Stimulated activated naive CD8-positive, alpha-beta T cell treated with anti-CD3 and anti-CD28 coated beads, Interleukin-15, Interleukin-2, amounts not matched to agents 100 ng/mL and 50 ng/mL, for 24 hours (primary cell): ENCODE results near the gene ALDH3A1.

ENCODE experiments used
- H3K27ac Mint-ChIP-seq: one replicate; pipeline ENCODE4 v1.8.0; 2021; ENCODE audit warnings: mild to moderate bottlenecking, mixed read lengths
- H3K27me3 Mint-ChIP-seq: one replicate; pipeline ENCODE4 v1.8.0; 2021; ENCODE audit warnings: mixed read lengths
- H3K36me3 Mint-ChIP-seq: one replicate; pipeline ENCODE4 v1.8.0; 2021; ENCODE audit warnings: low read depth, mixed read lengths
- H3K4me1 Mint-ChIP-seq: one replicate; pipeline ENCODE4 v1.8.0; 2021; ENCODE audit warnings: low read depth, mixed read lengths
- H3K4me3 Mint-ChIP-seq: one replicate; pipeline ENCODE4 v1.8.0; 2021; ENCODE audit warnings: mild to moderate bottlenecking, mixed read lengths
- H3K9me3 Mint-ChIP-seq: one replicate; pipeline ENCODE4 v1.8.0; 2021; ENCODE audit warnings: mixed read lengths

ALDH3A1 gene

DNA sequence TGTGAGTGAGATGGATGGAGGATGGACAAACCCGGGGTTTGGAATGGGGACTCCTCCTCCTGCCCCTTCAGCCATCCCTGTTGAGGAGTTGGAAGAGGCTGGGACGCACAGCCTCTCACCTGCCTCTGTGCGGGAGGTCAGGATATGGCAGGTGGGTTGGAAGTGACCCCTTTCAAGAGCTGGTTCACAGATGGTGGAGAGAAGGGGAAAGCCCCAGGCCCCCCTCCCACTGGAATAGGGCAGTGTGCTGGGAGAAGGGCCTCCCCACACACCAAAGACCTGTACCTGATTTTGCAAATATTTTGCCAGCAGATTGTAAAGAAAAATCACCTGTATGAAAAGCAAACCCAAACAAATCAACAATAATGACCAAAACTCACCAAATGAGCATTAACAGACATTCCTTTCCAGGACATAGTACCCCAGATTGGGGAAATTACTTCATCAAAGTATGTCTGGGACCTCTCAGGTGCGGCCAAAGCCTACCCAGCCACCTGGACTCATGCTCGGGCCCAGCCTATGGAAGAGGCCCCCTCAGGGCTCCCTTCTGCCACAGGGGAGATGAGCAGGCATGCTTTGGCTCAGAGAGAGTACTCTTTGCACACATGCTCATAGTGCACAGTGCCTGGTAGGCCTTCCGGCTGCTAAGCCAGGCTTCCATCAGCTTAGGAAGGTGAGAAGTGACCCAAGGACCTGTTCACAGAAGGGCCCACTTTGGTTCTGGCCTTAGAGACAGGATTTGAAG lies 39.5 kb downstream of the ALDH3A1 start:
- Mint-ChIP-seq H3K27me3 (no peaks in the 10 kb centered on the region), H3K4me1 (no peaks in the 10 kb centered on the region), H3K27ac (no peak overlapping the region), H3K36me3 (no peaks in the 10 kb centered on the region), H3K9me3 (no peaks in the 10 kb centered on the region), H3K4me3 (no peak overlapping the region)

DNA sequence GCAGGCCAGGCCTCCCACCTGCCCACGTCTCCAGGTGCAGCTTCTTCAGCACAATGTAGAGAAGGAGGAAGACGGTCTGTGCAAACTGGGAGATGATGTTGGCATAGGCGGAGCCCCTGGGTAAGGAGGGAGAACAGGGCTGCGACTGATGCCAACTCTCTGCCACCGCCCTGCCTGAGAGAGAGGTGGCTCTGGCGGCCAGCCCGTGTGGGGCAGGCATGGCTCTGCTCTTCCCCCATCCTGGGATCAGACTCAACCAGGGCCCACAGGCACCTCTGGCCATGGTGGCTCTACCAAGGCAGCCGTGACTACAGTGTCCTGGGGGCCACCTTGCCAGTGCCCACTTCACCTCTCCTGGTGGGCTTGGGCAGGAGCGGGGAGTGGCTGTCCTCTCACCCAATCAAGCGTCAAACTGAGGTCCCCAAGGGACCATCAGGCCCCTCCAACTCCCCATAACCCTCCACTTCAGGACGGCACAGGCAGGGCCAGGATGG lies 40.3 kb downstream of the ALDH3A1 start:
- Mint-ChIP-seq H3K27me3 (no peaks in the 10 kb centered on the region), H3K27ac (no peak overlapping the region), H3K9me3 (no peaks in the 10 kb centered on the region), H3K36me3 (no peaks in the 10 kb centered on the region), H3K4me1 (no peaks in the 10 kb centered on the region), H3K4me3 (no peak overlapping the region)

- Mint-ChIP-seq H3K4me1 (no peaks in the 10 kb centered on the region), H3K4me3 (no peak overlapping the region), H3K27me3 (no peaks in the 10 kb centered on the region), H3K36me3 (no peaks in the 10 kb centered on the region), H3K27ac (no peak overlapping the region), H3K9me3 (no peaks in the 10 kb centered on the region)
These were observed 41.0 kb downstream of the ALDH3A1 start for GRCh38 chr17:19706791-19707727.

- Mint-ChIP-seq H3K36me3 (no peaks in the 10 kb centered on the region), H3K27me3 (no peaks in the 10 kb centered on the region), H3K9me3 (no peaks in the 10 kb centered on the region), H3K4me1 (no peaks in the 10 kb centered on the region), H3K27ac (no peak overlapping the region), H3K4me3 (no peak overlapping the region)
These were observed 42.0 kb downstream of the ALDH3A1 start for GRCh38 chr17:19705771-19706770.

GRCh38 chr17:19705201-19705600 lies 42.9 kb downstream of the ALDH3A1 start:
- H3K4me1 Mint-ChIP-seq, result no peaks in the 10 kb centered on the region
- H3K36me3 Mint-ChIP-seq, result no peaks in the 10 kb centered on the region
- no peak overlapping the region for H3K4me3 Mint-ChIP-seq
- H3K27ac Mint-ChIP-seq, result no peak overlapping the region
- H3K9me3 Mint-ChIP-seq, result no peaks in the 10 kb centered on the region
- no peaks in the 10 kb centered on the region for H3K27me3 Mint-ChIP-seq

GRCh38 chr17:19703828-19704613 lies 44.1 kb downstream of the ALDH3A1 start:
- Mint-ChIP-seq H3K4me3 (no peak overlapping the region), H3K9me3 (no peaks in the 10 kb centered on the region), H3K27ac (no peak overlapping the region), H3K27me3 (no peaks in the 10 kb centered on the region), H3K36me3 (no peaks in the 10 kb centered on the region), H3K4me1 (no peaks in the 10 kb centered on the region)

GRCh38 chr17:19703106-19703827 lies 44.8 kb downstream of the ALDH3A1 start:
- Mint-ChIP-seq H3K36me3 (no peaks in the 10 kb centered on the region), H3K4me3 (no peak overlapping the region), H3K27ac (no peak overlapping the region), H3K4me1 (no peaks in the 10 kb centered on the region), H3K9me3 (no peaks in the 10 kb centered on the region), H3K27me3 (no peaks in the 10 kb centered on the region)

DNA sequence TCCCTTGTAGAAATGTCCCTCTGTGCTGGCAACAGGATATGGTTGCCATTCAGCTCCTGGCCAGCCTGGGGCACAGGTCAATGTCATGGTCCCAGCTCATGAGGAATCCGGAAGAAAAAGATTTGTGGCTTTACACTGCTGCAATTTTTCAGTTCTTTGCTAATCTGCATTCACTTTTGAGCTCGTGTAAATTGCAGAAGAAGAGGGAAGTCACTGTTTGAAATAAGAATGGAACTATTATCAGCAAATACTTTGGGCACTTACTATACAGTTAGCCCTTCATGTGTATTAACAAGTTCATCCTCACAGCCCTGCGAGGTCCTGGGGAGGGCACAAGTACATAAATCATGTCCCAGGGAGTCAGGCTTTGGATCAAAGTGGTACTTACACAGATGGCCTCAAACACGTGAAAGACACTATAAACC lies 45.9 kb downstream of the ALDH3A1 start:
- H3K27me3 Mint-ChIP-seq, result no peaks in the 10 kb centered on the region
- H3K4me3 Mint-ChIP-seq, result no peak overlapping the region
- no peak overlapping the region for H3K27ac Mint-ChIP-seq
- no peaks in the 10 kb centered on the region for H3K4me1 Mint-ChIP-seq
- no peaks in the 10 kb centered on the region for H3K9me3 Mint-ChIP-seq
- no peaks in the 10 kb centered on the region for H3K36me3 Mint-ChIP-seq
